GM12874 (cell line): ENCODE data around the gene SYNE1.

Experiments
- TF ChIP-seq, protein P1 (sequence below): IDR thresholded peaks from 2 replicates; pipeline ENCODE4 v1.5.1; 2011; ENCODE audit warnings: low read depth, mild to moderate bottlenecking, control low read depth, low read length, moderate library complexity; ENCODE audit not compliant: insufficient read depth

The SYNE1 gene

DNA sequence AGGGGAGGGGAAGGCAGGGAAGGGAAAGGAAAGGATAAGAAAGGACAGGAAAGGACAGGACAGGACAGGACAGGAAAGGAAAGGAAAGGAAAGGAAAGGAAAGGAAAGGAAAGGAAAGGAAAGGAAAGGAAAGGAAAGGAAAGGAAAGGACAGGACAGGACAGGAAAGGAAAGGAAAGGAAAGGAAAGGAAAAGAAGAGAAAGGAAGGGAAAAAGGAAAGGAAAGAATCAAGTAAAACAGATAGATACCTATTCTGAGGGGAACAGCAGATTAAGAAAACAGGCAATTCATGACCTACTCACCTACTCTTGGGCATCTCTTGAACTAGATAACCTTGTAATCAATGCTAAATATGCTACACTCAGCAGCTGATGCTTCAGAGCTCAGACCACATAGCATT is 265.4 kb downstream of the SYNE1 start:
- TF ChIP-seq, protein P1, sequence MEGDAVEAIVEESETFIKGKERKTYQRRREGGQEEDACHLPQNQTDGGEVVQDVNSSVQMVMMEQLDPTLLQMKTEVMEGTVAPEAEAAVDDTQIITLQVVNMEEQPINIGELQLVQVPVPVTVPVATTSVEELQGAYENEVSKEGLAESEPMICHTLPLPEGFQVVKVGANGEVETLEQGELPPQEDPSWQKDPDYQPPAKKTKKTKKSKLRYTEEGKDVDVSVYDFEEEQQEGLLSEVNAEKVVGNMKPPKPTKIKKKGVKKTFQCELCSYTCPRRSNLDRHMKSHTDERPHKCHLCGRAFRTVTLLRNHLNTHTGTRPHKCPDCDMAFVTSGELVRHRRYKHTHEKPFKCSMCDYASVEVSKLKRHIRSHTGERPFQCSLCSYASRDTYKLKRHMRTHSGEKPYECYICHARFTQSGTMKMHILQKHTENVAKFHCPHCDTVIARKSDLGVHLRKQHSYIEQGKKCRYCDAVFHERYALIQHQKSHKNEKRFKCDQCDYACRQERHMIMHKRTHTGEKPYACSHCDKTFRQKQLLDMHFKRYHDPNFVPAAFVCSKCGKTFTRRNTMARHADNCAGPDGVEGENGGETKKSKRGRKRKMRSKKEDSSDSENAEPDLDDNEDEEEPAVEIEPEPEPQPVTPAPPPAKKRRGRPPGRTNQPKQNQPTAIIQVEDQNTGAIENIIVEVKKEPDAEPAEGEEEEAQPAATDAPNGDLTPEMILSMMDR, result no peak

DNA sequence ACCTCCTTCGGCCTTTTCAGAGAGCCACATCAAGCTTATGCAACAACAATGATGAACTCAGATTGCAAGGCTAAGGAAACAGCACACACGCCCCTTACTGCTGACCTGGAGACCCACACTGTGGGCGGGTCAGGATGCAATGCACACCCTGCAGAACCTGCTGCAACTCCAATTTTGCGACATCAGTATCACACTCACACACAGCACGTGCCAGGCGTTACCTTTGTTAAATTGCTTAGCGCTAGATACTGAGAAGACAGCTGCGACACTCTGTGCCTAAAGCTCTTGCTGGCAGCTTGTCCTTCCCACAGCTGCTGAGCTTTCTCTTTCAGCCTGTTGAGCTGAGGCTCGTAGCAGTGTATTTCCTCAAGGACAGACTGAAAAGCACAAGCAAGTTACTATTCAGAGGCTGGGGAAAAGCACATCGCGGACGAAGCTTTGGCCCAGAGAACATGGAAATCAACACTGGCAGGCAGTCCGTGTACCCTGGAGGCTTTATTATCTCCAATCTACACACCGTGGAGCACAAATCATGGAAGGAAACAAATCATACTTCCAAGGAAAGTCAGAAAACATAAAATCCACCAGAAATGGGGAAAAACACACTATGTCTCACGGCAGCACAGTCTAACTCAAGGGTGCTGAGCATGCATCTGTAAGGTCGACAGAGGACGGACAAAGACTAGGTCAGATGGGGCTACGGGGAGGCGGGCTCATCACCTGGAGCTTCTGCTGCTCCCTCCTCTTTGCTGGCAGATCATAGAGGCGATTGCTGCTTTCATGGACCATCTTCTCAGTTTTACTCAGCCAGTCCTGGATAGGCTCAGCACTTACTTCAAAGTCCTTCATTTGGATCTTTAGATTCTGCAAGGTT is 268.2 kb downstream of the SYNE1 start:
- TF ChIP-seq, protein P1, result no peak

DNA sequence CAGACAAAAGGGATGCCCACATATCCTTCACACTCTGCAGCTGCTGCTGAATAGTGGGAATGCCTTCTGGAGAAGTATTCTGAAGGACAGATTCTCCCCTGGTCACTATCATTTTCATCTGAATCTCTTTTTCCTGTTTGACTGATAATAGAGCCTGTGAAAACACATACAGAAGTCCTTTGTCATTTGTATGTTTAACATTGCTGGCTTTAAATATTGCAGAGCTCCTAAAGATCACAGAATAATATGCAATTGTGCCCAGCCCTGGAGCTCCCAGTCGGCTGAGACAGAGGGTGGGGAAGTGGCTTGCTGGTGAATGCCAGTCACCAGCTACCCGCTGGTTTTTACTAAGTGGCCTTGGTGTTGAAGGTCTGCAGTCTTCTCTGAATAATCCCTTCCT is 272.3 kb downstream of the SYNE1 start:
- TF ChIP-seq, protein P1, result no peak

DNA sequence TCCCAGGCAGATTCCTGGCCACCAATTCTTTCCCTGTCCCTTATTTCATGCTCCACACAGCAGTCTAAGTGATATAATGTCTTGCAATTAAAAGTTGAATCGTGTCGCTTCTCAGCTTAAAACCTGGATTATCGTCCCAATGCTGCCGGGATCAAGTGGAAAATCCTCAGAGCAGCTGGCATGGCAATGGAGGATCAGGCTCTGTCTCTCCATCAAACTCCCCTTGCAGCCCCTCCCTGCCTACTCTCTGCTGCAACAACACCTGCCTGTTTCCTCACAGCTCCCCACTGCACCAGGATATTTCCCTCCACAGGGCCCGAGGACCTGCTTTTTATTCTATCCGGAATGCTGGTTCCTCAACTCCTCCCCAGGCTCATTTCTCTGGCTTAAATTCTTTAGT is 277.1 kb downstream of the SYNE1 start:
- TF ChIP-seq, protein P1, result no peak

DNA sequence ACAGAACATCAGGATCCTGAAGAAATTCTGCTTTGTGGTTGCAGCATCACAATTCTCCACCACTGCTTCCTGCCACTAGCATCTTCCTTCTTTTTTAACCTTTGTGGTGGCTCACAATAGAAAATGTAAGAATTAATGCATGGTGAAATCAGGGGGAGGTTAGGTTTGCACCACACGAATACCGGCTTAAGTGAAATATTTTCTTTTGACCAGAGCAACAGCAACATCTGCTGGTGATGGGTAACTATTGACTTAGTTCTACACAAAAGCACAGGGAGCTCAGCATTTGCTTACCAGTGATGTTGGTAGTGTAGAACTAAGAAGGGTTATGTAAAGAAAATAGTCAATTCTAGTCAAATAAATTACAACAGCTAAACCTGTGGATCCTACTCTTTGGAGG is 280.5 kb downstream of the SYNE1 start:
- TF ChIP-seq, protein P1, result peak; percentile 30; the same call in 1 of the 2 replicates

DNA sequence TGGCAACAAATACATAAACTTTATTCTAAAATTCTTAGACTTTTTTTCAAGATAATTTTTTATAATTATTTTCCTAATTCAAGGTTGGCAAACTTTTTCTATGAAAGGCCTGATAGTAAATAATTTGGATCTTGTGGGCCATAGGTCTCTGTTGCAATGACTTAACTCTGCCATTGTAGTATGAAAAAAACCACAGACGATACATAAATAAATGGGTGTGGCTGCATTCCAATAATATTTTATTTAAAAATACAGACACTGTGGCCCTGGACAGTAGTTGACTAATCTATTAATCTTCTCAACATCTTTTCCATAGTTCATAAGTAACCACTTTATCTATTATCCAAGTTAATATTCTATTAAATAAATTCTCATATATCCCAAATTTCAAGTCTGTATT is 281.1 kb downstream of the SYNE1 start:
- TF ChIP-seq, protein P1, result no peak

DNA sequence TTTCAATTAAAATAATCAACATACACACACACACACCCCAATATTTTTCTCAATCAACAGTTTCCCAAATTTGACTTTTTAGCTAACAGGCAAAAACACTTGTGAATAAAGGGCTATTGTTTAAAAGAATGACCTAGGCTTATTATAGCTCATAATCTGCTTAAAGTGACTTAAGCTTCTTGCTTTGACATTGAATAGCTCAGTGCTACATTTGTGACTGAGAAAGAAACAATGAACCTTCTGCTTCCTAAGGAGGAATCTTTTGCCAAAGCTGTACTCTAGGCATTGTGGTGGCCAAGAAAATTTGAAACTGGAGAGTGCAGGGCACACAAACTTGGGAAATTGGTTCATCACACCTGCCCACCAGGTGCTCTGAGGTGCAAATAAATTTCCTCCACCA is 282.0 kb downstream of the SYNE1 start:
- TF ChIP-seq, protein P1, result no peak
